CD4-positive, alpha-beta T cell treated with Interleukin-10 for 1 hour (primary cell): ENCODE measurements around the gene BACH2.
"Not testable (repeated sequence)": the region's sequence is repeated elsewhere in the genome, so short reads cannot be mapped to it uniquely, and the experiment has no call there.

ENCODE experiments used
- DNase-seq: peaks from one replicate; pipeline ENCODE4 v3.0.0-alpha.2; 2020

The BACH2 gene

GRCh38 chr6:90151576-90152422 lies 144.8 kb downstream of the BACH2 start:
- no peak for DNase-seq

GRCh38 chr6:90149280-90149679 lies 147.4 kb downstream of the BACH2 start:
- no peak for DNase-seq

- DNase-seq = no peak
Observed at GRCh38 chr6:90148867-90149266, 147.8 kb downstream of the BACH2 start.

- no peak for DNase-seq
Observed at GRCh38 chr6:90146921-90147649, 149.6 kb downstream of the BACH2 start.

- no peak for DNase-seq
Observed at GRCh38 chr6:90146024-90146423, 150.6 kb downstream of the BACH2 start.

- no peak for DNase-seq
Observed at GRCh38 chr6:90144928-90145555, 151.6 kb downstream of the BACH2 start.

GRCh38 chr6:90144396-90144795 lies 152.2 kb downstream of the BACH2 start:
- DNase-seq = no peak

GRCh38 chr6:90140683-90141082 lies 156.0 kb downstream of the BACH2 start:
- DNase-seq = no peak

- no peak for DNase-seq
Observed at GRCh38 chr6:90139272-90139817, 157.3 kb downstream of the BACH2 start.

- no peak for DNase-seq
Observed at GRCh38 chr6:90136837-90137568, 159.6 kb downstream of the BACH2 start.

- DNase-seq = no peak
Observed at GRCh38 chr6:90136176-90136575, 160.5 kb downstream of the BACH2 start.

GRCh38 chr6:90135667-90136066 lies 161.0 kb downstream of the BACH2 start:
- no peak for DNase-seq

- not testable (repeated sequence) for DNase-seq
Observed at GRCh38 chr6:90133664-90134063, 163.0 kb downstream of the BACH2 start.

- no peak for DNase-seq
Observed at GRCh38 chr6:90131614-90132423, 164.8 kb downstream of the BACH2 start.

- DNase-seq = no peak
Observed at GRCh38 chr6:90131125-90131524, 165.5 kb downstream of the BACH2 start.

- DNase-seq = not testable (repeated sequence)
Observed at GRCh38 chr6:90128687-90129086, 168.0 kb downstream of the BACH2 start.

GRCh38 chr6:90127595-90127994 lies 169.0 kb downstream of the BACH2 start:
- DNase-seq = no peak

- DNase-seq = no peak
Observed at GRCh38 chr6:90126839-90127238, 169.8 kb downstream of the BACH2 start.

GRCh38 chr6:90126181-90126580 lies 170.5 kb downstream of the BACH2 start:
- DNase-seq = no peak

- no peak for DNase-seq
Observed at GRCh38 chr6:90124874-90125510, 171.7 kb downstream of the BACH2 start.

- DNase-seq = no peak
Observed at GRCh38 chr6:90123831-90124230, 172.8 kb downstream of the BACH2 start.
